ENCODE results near the gene RIC8A. TPM values are rescaled to one million over a fixed set of nuclear protein-coding genes. Genes with fewer than 3 reads are reported as not detected.

RIC8A gene
- total RNA-seq, 4 donors from 2014 or later, result 69.0 to 118 (median 101) TPM

- no peak for DNase-seq (ENCODE audit: low spot score in 2 of 2)
- Histone ChIP-seq H3K4me1 (peaks cover 0 to 29% (median 14%) of the 10 kb centered on the region in 4 donors), H3K27me3 (no peaks in the 10 kb centered on the region), H3K27ac (no peak overlapping the region), H3K36me3 (peaks cover 0 to 60% (median 3%) of the 10 kb centered on the region in 3 donors), H3K9me3 (no peaks in the 10 kb centered on the region), H3K4me3 (no peak overlapping the region)
- TF ChIP-seq EP300 (IDR thresholded peaks at IDR 0.05) (no peak), CTCF (IDR thresholded peaks at IDR 0.05) (no peak), POLR2A (IDR thresholded peaks at IDR 0.05) (no peak)
- WGBS, 2 donors, result 80 to 83% methylated on average over 1 of the region's 1 CpG
These were observed 32.8 kb downstream of the RIC8A start for GRCh38 chr11:240315-240714.

GRCh38 chr11:241634-242033 lies 34.1 kb downstream of the RIC8A start:
- WGBS, 2 donors, result 85 to 89% methylated on average over 5 of the region's 5 CpGs
- Histone ChIP-seq H3K36me3 (peaks cover 0 to 72% (median 12%) of the 10 kb centered on the region in 3 donors), H3K27ac (no peak overlapping the region), H3K9me3 (no peaks in the 10 kb centered on the region), H3K27me3 (no peaks in the 10 kb centered on the region), H3K4me3 (no peak overlapping the region), H3K4me1 (peaks cover 0 to 25% (median 13%) of the 10 kb centered on the region in 4 donors)
- DNase-seq (ENCODE audit: low spot score in 2 of 2), result no peak
- TF ChIP-seq EP300 (IDR thresholded peaks at IDR 0.05) (no peak), POLR2A (IDR thresholded peaks at IDR 0.05) (no peak), CTCF (IDR thresholded peaks at IDR 0.05) (no peak)

- DNase-seq (ENCODE audit: low spot score in 2 of 2), result no peak
- no peaks in the 10 kb centered on the region for H3K9me3 ChIP-seq
- WGBS, 2 donors, result 93 to 97% methylated on average over 2 of the region's 2 CpGs
- H3K36me3 ChIP-seq, result peaks cover 0 to 97% (median 36%) of the 10 kb centered on the region in 3 donors
- no peak overlapping the region for H3K27ac ChIP-seq
- no peaks in the 10 kb centered on the region for H3K27me3 ChIP-seq
- no peak for TF ChIP-seq EP300 (IDR thresholded peaks at IDR 0.05)
- no peak for TF ChIP-seq POLR2A (IDR thresholded peaks at IDR 0.05)
- no peak for TF ChIP-seq CTCF (IDR thresholded peaks at IDR 0.05)
- peaks cover 0 to 3% (median 0%) of the 10 kb centered on the region in 4 donors for H3K4me1 ChIP-seq
- no peak overlapping the region for H3K4me3 ChIP-seq
These were observed 36.9 kb downstream of the RIC8A start for GRCh38 chr11:244376-244775.

- peaks cover 0 to 97% (median 47%) of the 10 kb centered on the region in 3 donors for H3K36me3 ChIP-seq
- H3K27me3 ChIP-seq, result no peaks in the 10 kb centered on the region
- H3K9me3 ChIP-seq, result no peaks in the 10 kb centered on the region
- no peak overlapping the region for H3K27ac ChIP-seq
- H3K4me3 ChIP-seq, result no peak overlapping the region
- TF ChIP-seq POLR2A (IDR thresholded peaks at IDR 0.05) (no peak), CTCF (IDR thresholded peaks at IDR 0.05) (no peak), EP300 (IDR thresholded peaks at IDR 0.05) (no peak)
- whole genome bisulfite sequencing, 2 donors, result 76 to 81% methylated on average over 8 of the region's 8 CpGs
- DNase-seq (ENCODE audit: low spot score in 2 of 2), result no peak
- peaks cover 0 to 9% (median 0%) of the 10 kb centered on the region in 4 donors for H3K4me1 ChIP-seq
These were observed 41.6 kb downstream of the RIC8A start for GRCh38 chr11:249062-249461.

- H3K27me3 ChIP-seq, result no peaks in the 10 kb centered on the region
- H3K4me3 ChIP-seq, result no peak overlapping the region
- peaks cover 0 to 85% (median 47%) of the 10 kb centered on the region in 3 donors for H3K36me3 ChIP-seq
- no peaks in the 10 kb centered on the region for H3K9me3 ChIP-seq
- H3K4me1 ChIP-seq, result peaks cover 0 to 9% (median 0%) of the 10 kb centered on the region in 4 donors
- no peak for DNase-seq (ENCODE audit: low spot score in 2 of 2)
- WGBS, 2 donors, result 86 to 87% methylated on average over 5 of the region's 5 CpGs
- no peak overlapping the region for H3K27ac ChIP-seq
- TF ChIP-seq EP300 (IDR thresholded peaks at IDR 0.05) (no peak), POLR2A (IDR thresholded peaks at IDR 0.05) (no peak), CTCF (IDR thresholded peaks at IDR 0.05) (no peak)
These were observed 42.8 kb downstream of the RIC8A start for GRCh38 chr11:250274-250673.
